ENCODE data around the gene CTBP2. TPM values are rescaled to one million over a fixed set of nuclear protein-coding genes. Genes with fewer than 3 reads are reported as not detected.
"Not testable (repeated sequence)": the region's sequence is repeated elsewhere in the genome, so short reads cannot be mapped to it uniquely, and the experiment has no call there.

The CTBP2 gene
- polyA plus RNA-seq, 1 donor (not counting 4 experiments of a cell fraction or from before 2014, with no cell fraction given): 76.0 TPM

DNA sequence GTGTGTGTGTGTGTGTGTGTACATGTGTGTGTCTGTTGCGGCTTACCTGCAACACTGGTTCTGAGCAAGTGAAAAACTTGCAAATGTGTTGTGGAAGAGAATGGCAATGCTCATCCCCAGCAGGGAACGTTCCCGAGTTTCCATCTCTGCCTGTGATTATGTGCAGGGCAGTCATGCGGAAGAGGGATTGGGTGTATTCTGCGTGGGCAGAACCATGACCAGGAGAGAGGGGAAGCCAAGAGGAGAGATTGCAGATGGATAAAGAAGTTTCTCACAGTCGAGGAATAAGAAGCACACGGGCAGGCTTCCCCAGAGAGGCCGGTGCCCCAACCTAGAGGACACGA, 99.9 kb downstream of the CTBP2 start:
- Histone ChIP-seq H3K9ac (ENCODE audit: control insufficient read depth, extremely low read depth, insufficient read depth, low read length) (no peak overlapping the region), H3K27ac (ENCODE audit: control insufficient read depth, insufficient read depth, low read length) (no peak overlapping the region), H4K20me1 (ENCODE audit: control insufficient read depth, extremely low read depth, insufficient read depth, low read length) (peaks cover 28% of the 10 kb centered on the region)

DNA sequence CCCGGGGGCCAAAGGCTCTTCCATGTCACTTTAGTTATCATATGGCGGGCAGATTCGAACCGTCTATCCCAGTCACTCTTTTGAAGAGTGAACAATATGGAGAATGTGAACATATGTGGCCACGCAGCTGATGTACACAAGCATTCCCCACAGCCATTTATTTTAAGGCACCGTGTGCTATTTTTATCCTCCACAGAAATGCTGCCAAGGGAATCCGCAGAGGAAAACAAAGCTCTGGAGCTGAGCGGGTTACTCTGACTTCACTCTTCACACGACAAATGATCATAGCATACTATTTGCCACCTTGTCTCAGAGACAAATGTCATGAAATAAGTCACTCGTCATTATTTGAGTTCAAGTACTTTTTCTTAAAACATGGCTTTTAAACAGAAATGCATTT, 100.3 kb downstream of the CTBP2 start:
- no peak for FAIRE-seq
- no peak overlapping the region for H2AFZ ChIP-seq (ENCODE audit: control insufficient read depth, low read length)

More for the DNA sequence above, 99.9 kb downstream of the CTBP2 start:
- Histone ChIP-seq H3K27me3 (ENCODE audit: control insufficient read depth, extremely low read depth, insufficient read depth, low read length) (no peaks in the 10 kb centered on the region), H2AFZ (ENCODE audit: control insufficient read depth, low read length) (no peak overlapping the region), H3K4me3 (ENCODE audit: control insufficient read depth in 2 of 3, extremely low read depth in 1 of 3, insufficient read depth in 2 of 3, low read depth in 1 of 3, low read length in 3 of 3) (no peak overlapping the region), H3K4me2 (ENCODE audit: control insufficient read depth, extremely low read depth, insufficient read depth, low read depth, low read length) (no peak overlapping the region), H3K79me2 (ENCODE audit: control insufficient read depth, insufficient read depth, low read length) (peaks cover 82% of the 10 kb centered on the region), H3K36me3 (ENCODE audit: control insufficient read depth in 2 of 2, extremely low read depth in 1 of 2, insufficient read depth in 2 of 2, low read length in 2 of 2) (peaks cover 13 to 30% of the 10 kb centered on the region in 2 experiments), H3K4me1 (ENCODE audit: control insufficient read depth, extremely low read depth, insufficient read depth, low read length) (peaks cover 28% of the 10 kb centered on the region), H3K9me1 (ENCODE audit: control insufficient read depth, extremely low read depth, insufficient read depth, low read length) (no peaks in the 10 kb centered on the region), H3K9me3 (ENCODE audit: control insufficient read depth, low read depth, low read length) (no peaks in the 10 kb centered on the region)
- TF ChIP-seq, protein P1, sequence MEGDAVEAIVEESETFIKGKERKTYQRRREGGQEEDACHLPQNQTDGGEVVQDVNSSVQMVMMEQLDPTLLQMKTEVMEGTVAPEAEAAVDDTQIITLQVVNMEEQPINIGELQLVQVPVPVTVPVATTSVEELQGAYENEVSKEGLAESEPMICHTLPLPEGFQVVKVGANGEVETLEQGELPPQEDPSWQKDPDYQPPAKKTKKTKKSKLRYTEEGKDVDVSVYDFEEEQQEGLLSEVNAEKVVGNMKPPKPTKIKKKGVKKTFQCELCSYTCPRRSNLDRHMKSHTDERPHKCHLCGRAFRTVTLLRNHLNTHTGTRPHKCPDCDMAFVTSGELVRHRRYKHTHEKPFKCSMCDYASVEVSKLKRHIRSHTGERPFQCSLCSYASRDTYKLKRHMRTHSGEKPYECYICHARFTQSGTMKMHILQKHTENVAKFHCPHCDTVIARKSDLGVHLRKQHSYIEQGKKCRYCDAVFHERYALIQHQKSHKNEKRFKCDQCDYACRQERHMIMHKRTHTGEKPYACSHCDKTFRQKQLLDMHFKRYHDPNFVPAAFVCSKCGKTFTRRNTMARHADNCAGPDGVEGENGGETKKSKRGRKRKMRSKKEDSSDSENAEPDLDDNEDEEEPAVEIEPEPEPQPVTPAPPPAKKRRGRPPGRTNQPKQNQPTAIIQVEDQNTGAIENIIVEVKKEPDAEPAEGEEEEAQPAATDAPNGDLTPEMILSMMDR (optimal IDR thresholded peaks at IDR 0.05 in 1 of 3, IDR thresholded peaks at IDR 0.05 in 1 of 3, conservative IDR thresholded peaks at IDR 0.05 in 1 of 3; ENCODE audit: extremely low read depth in 1 of 3, insufficient read depth in 2 of 3, low read length in 3 of 3): no peak
- TF ChIP-seq EZH2 (IDR thresholded peaks at IDR 0.05; ENCODE audit: low read length): no peak
- DNase-seq (ENCODE audit: low read depth, low spot score) (no peak), FAIRE-seq (no peak)
- dilution Hi-C loops (cut with MboI; ENCODE audit: extremely low pct_ligation_motif_present, low sequenced_read_pairs): no loop called here

DNA sequence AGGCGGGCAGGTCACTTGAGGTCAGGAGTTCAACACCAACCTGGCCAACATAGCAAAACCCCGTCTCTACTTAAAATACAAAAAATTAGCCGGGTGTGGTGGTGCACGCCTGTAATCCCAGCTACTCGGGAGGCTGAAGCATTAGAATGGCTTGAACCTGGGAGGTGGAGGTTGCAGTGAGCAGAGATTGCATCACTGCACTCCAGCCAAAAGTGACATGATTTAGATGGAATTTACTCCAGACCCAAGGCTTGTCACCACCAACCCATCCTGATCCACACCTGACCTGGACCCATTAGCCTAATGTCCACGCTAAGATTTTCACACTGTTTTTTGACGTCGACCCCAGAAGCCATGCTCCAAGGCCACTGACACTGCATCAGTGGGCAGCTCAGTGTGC, 101.0 kb downstream of the CTBP2 start:
- H3K27ac ChIP-seq (ENCODE audit: control insufficient read depth, insufficient read depth, low read length); H2AFZ ChIP-seq (ENCODE audit: control insufficient read depth, low read length); DNase-seq (ENCODE audit: low read depth, low spot score); H3K9ac ChIP-seq (ENCODE audit: control insufficient read depth, extremely low read depth, insufficient read depth, low read length); H3K27me3 ChIP-seq (ENCODE audit: control insufficient read depth, extremely low read depth, insufficient read depth, low read length); dilution Hi-C loops (cut with MboI; ENCODE audit: extremely low pct_ligation_motif_present, low sequenced_read_pairs); H3K4me3 ChIP-seq (ENCODE audit: control insufficient read depth in 2 of 3, extremely low read depth in 1 of 3, insufficient read depth in 2 of 3, low read depth in 1 of 3, low read length in 3 of 3); H3K4me2 ChIP-seq (ENCODE audit: control insufficient read depth, extremely low read depth, insufficient read depth, low read depth, low read length); H3K9me1 ChIP-seq (ENCODE audit: control insufficient read depth, extremely low read depth, insufficient read depth, low read length); FAIRE-seq; H3K9me3 ChIP-seq (ENCODE audit: control insufficient read depth, low read depth, low read length): not testable (repeated sequence)
- Histone ChIP-seq H3K79me2 (ENCODE audit: control insufficient read depth, insufficient read depth, low read length) (peaks cover 93% of the 10 kb centered on the region), H3K4me1 (ENCODE audit: control insufficient read depth, extremely low read depth, insufficient read depth, low read length) (peaks cover 18% of the 10 kb centered on the region), H4K20me1 (ENCODE audit: control insufficient read depth, extremely low read depth, insufficient read depth, low read length) (peaks cover 35% of the 10 kb centered on the region), H3K36me3 (ENCODE audit: control insufficient read depth in 2 of 2, extremely low read depth in 1 of 2, insufficient read depth in 2 of 2, low read length in 2 of 2) (peaks cover 16 to 30% of the 10 kb centered on the region in 2 experiments)

More for the DNA sequence above, 100.3 kb downstream of the CTBP2 start:
- Histone ChIP-seq H3K9me3 (ENCODE audit: control insufficient read depth, low read depth, low read length) (no peaks in the 10 kb centered on the region), H3K27ac (ENCODE audit: control insufficient read depth, insufficient read depth, low read length) (no peak overlapping the region), H3K4me2 (ENCODE audit: control insufficient read depth, extremely low read depth, insufficient read depth, low read depth, low read length) (no peak overlapping the region), H3K4me3 (ENCODE audit: control insufficient read depth in 2 of 3, extremely low read depth in 1 of 3, insufficient read depth in 2 of 3, low read depth in 1 of 3, low read length in 3 of 3) (no peak overlapping the region), H3K9ac (ENCODE audit: control insufficient read depth, extremely low read depth, insufficient read depth, low read length) (no peak overlapping the region), H3K9me1 (ENCODE audit: control insufficient read depth, extremely low read depth, insufficient read depth, low read length) (no peaks in the 10 kb centered on the region), H3K27me3 (ENCODE audit: control insufficient read depth, extremely low read depth, insufficient read depth, low read length) (no peaks in the 10 kb centered on the region), H3K36me3 (ENCODE audit: control insufficient read depth in 2 of 2, extremely low read depth in 1 of 2, insufficient read depth in 2 of 2, low read length in 2 of 2) (peaks cover 16 to 30% of the 10 kb centered on the region in 2 experiments), H3K79me2 (ENCODE audit: control insufficient read depth, insufficient read depth, low read length) (peaks cover 86% of the 10 kb centered on the region), H4K20me1 (ENCODE audit: control insufficient read depth, extremely low read depth, insufficient read depth, low read length) (peaks cover 32% of the 10 kb centered on the region), H3K4me1 (ENCODE audit: control insufficient read depth, extremely low read depth, insufficient read depth, low read length) (peaks cover 23% of the 10 kb centered on the region)
- no peak for DNase-seq (ENCODE audit: low read depth, low spot score)
- no peak for TF ChIP-seq EZH2 (IDR thresholded peaks at IDR 0.05; ENCODE audit: low read length)
- TF ChIP-seq, protein P1 (optimal IDR thresholded peaks at IDR 0.05 in 1 of 3, IDR thresholded peaks at IDR 0.05 in 1 of 3, conservative IDR thresholded peaks at IDR 0.05 in 1 of 3; ENCODE audit: extremely low read depth in 1 of 3, insufficient read depth in 2 of 3, low read length in 3 of 3): no peak
- dilution Hi-C loops (cut with MboI; ENCODE audit: extremely low pct_ligation_motif_present, low sequenced_read_pairs): no loop called here

Measured in keratinocyte (primary cell).